Central memory CD4-positive, alpha-beta T cell (primary cell): Measurements from ENCODE around the gene CELSR3.
A peak's percentile ranks its signal among the peaks of the same experiment; 100 is the strongest.

Experiments used
- DNase-seq: peaks from one replicate; pipeline ENCODE4 v3.0.0; 2022

The CELSR3 gene

DNA sequence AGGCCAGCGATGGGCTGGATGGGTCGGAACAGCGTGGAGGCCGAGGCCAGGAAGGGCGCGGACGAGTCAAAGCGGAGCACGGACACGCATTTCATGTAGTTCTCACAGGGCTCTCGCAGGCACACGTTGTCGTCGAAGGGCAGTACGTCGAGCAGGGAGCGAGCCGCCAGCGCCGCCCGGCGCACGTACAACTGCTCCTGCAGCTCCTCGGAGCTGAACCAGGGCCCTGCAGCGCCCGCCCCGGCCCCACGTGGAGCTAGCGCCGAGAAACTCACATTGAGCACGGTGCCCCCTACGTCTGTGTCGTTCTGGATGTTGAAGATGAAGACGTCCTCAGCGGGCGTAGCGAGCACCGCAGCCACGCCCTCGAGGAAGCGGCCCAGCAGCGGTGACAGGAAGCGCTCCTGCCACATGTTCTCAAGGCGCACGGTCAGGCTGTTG lies 5.8 kb downstream of the CELSR3 start:
- DNase-seq: no peak

- DNase-seq: peak; percentile 84
These were observed 6.4 kb downstream of the CELSR3 start for GRCh38 chr3:48656061-48656840.

DNA sequence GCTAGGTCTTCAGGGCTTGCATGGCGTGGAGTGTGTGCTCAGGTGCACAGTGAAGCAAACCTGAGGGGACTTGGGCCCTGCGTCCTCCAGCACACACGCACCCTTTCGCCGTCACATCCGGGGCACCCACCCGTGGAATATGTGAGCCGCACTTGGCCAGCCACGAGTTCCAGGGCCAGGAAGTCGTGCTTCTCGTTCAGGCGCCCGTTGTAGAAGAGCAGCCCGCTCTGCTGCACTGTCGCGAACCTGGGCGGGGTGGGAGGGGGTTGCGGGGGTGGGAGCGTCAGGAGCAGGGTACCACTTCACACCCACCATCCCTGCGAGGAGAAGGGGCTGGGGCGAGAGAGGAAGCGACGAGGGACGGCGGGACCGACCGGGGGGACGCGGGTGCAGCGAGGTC lies 7.1 kb downstream of the CELSR3 start:
- peak; percentile 48 for DNase-seq

DNA sequence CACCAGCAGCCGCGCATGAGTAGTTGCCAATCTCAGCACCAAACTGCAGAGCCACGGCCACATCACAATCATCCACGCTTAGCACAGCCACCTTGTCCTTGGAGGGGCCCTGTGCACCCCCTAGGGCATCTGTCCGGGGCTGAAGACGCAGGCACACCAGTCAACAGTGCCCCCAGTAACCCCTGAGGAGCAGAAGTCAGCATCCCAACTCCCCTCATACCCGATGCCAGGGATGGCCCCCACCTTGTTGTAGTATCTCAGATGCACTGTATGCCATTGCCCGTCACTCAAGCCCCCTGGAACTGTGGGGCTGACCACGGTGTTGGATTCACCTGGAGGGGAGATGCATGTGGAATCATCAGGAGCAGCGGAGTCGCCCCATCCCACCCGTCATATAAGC lies 7.6 kb downstream of the CELSR3 start:
- DNase-seq: no peak

DNA sequence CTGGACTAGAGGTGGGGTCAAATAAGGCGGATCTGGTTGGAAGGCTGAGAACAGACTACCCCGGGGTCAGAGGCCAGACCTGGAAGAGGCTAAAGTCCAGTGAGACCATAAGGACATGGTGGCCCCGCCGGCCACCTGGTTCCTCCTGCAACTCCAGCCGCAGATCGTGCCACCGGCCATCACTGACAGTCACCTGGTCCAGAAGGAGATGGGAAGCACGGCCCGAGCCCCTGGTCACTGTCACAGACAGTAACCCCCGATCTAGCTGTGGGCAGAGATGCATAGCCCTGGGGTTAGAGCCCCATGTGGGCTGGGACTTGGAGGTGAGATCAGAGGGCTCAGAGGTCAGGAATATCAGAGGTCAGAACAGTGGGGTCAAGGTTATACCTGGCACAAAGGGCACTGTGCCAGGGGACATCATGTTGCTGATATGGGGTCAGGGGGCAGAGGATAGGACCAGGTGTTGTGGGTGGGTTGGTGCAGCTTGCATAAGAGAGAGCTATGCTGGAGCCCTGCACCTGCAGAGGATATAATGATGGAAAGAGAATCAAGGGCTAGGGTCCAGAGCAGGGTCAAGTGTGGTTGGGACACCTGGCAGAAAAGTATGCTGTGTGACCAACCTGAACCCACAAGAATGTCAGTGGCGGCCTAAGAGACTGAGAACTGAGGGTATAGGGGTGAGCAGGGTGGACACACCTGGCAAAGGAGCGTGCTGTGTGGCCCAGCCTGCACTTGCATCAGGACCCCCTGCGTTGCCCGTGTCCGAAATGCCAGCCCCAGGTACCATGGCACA lies 9.6 kb downstream of the CELSR3 start:
- DNase-seq: no peak

- no peak for DNase-seq
These were observed 10.9 kb downstream of the CELSR3 start for GRCh38 chr3:48651771-48652170.

DNA sequence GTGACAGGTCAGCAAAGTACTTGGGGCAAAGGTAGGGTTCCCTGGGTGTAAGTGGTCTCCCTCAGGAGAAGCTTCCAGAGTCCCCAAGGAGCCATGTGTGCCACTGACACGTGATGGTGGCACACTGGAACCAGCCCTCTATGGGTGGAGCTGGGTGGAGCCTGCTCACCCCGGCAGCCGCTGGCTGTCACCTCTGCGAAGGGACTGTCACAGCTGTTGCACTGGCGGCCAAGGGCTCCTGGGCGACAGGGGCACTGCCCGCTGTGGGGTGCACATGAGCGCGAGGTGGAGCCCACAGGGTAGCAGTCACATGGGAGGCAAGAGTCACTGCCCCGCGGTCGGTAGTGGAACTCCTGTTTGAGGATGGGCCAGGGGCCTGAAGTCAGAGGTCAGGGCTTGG lies 12.0 kb downstream of the CELSR3 start:
- DNase-seq: no peak

GRCh38 chr3:48648188-48648850 lies 14.4 kb downstream of the CELSR3 start:
- no peak for DNase-seq

GRCh38 chr3:48647714-48648113 lies 15.0 kb downstream of the CELSR3 start:
- DNase-seq: no peak

DNA sequence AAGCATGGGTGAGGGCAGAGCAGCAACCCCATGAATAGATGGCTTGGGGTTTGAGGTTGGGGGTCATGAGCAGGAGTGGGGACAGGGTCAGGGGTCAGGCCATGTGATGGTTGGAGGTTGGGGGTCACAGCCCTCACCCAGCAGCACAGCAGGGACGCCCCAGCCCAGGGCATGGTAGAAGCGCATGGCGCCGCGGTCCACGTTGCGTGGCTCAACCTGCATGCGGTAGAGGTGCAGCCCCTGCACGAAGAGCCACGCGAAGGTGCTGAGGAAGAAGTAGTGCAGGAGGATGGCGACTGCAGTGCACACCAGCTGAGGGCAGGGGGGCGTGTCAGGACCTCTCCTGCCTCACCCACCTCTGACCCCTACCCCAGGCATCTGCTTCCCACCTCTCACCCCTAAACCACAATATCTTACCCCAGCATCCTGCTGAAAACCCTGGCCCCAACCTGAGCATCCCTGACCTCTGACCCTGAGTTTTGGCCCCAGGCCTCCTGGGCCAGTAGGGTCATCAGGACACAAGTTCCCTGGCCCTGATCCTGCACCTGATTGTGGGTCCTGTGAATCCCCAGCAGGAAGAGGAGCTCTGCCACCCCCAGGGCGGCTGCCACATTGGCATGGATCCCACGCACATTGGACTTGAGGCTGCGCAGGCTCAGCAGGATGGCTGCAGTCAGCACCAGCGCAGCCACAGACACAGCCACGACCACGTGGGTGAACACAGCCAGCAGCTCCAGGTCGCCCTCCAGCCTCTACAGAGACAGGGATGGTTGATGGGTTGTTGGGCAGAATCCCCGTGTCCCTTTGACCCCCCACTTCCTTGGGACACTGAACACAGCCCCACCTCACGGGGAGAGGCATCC lies 17.6 kb downstream of the CELSR3 start:
- DNase-seq: no peak

GRCh38 chr3:48642605-48643004 lies 20.1 kb downstream of the CELSR3 start:
- no peak for DNase-seq

DNA sequence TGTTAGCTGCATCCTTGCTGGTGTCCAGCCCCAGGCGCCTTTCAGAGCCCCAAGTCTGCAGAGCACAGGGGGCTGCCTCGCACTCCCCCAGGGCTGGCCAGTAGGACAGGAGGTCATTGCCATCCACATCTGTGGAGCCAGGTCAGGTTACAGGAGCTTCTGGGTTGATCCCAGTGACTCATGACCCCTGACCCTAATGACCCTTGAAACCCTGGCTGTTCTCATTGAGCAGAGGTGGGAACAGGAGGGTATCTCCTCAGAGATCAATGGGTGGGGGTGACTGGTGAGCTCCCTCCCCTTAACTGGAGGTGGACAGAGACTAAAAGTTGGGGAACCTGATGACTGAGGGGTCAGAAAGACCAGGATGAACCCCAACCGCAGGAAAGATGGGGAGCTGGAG lies 21.3 kb downstream of the CELSR3 start:
- DNase-seq: no peak

GRCh38 chr3:48639944-48640606 lies 22.6 kb downstream of the CELSR3 start:
- no peak for DNase-seq

DNA sequence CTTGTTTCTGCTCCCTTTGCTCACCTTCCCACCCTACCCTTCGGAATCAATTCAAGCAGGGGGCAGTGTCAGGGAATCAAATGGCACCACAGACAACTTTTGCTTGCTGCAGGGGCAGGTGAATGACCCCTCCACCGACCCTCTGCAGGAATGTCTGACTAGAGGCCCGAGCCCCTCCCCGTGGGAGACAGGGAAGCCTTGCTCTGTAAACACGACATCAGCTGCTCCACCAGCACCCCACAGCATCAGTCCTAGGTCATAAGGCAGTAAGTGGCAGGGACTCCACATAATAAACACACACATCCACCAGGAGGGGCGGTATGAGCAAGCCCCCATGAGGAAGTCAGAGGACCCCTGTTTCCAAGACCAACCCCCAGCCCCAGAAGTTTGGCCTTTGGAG lies 25.4 kb downstream of the CELSR3 start:
- no peak for DNase-seq

DNA sequence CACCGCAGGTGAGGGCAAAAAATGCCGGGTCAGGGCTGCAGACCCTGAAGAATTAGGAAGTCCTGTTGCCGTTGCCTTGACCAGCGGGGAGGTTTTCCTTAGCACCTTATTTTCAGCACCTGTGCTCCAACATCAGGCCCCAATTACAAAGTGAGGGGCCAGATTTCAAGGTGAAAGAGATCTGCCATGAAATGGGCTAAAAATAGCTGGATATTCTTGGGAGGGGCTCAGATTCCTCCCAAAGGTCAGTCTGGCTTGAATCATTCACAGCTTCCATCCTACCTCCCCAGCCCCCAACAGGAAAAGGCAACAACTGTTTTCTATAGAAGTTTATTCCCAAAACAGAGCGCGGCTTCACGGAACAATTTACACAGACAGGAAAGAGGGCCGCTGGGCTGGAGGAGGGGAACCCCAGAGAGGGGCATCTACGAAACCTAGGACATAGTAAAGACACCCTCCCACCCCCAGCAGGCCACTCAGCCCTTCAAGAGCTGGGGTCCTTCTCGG lies 26.5 kb downstream of the CELSR3 start:
- DNase-seq: no peak

DNA sequence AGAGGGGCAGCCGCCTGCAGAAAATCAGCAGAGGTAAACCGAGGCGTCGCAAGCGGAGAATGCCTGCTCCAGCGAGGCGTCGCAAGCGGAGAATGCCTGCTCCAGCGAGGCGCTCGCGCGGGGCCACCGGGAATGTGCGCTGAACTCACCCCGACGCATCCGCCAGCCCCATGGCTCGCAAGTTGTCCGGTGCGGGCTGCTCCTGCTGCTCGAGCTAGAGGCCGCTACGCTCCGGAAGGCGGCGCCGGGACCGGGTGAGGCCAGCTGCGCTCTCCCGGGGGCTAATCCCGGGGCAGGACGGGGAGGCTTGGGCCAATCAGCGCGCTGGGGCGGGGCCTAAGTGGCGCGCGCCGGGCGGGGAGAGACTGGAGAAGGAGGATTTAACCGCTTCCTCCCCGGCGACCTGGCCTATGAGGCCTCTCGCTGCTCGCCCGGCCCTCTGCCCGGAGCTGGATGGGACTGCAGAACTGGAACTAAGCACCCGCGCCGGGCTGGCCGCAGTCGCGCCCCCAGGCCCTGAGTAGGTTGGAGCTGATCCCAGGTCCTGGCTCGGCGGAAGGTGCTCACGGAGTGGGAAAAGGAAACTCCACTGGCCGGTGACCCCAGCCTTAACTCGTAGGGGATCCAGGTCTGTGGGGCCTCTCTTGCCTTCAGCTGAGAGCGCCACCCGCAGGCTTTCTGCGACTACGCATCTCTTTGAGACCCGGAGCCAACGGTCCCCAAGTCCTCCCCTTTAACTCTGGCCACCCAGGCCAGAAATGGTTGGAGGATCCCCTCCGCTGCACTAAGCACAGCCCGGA lies 27.3 kb downstream of the CELSR3 start, which contains the start of gene SLC26A6:
Gene SLC26A6 (minus strand): TSS at position 240 of the 800 bp plus-strand sequence. CDS start 68 bp downstream, at position 172.
- peak; percentile 89 for DNase-seq

DNA sequence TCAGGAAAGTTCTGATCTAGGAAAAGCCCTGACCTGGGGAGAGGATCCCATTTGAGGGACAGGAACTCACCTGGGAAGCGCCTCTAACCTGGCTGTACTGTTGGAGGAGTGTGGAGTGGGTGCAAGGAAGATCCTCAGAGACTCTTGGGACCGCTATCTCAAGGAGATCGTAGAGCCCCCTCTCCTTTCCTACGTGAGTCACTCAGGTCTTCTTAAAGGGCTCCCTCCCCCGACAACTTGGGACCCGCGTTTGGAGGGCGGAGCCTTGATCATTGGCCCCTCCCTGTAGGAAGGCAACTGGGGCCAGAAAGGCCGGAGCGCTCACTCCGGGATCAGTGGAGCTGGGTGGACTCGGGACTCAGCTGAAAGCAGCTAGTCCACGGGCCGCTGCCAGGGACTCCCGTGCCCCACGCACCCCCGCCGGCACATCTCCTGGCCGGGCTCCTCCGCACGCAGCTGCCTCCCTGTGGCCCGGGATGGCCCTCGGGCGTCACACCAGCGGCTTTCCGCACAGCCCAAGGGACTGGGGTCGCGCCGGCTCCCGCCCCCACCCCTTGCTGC lies 27.9 kb downstream of the CELSR3 start:
- no peak for DNase-seq

GRCh38 chr3:48633743-48634142 lies 28.9 kb downstream of the CELSR3 start:
- DNase-seq: no peak

GRCh38 chr3:48633256-48633655 lies 29.4 kb downstream of the CELSR3 start:
- DNase-seq: no peak
